Measurements from ENCODE around the gene HIPK3.

HIPK3 gene

DNA sequence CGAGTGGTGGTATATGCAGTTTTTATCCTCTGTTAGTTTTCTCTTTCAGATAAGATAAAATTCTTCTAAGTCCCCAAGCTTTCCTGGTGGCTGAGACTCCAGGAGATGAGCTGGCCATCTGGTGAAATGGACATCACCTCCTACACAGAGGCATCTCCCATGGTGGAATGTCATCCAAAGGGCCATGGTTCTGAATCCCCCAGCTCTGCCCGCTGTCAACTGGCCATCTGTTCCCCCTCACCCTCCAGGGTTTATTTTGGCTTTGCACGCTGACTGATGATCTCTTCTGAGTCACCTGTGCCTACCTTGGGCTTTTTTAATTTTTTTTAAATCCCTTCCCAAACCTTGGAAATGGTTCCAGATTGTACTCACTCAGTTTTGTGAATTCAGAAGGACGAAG lies 142.2 kb downstream of the HIPK3 start:
- FAIRE-seq (no peak), DNase-seq (ENCODE audit: insufficient read length, low spot score) (no peak)
- TF ChIP-seq POLR2AphosphoS5 (IDR thresholded peaks at IDR 0.05; ENCODE audit: low read depth, low read length) (no peak), POLR2A (IDR thresholded peaks at IDR 0.05; ENCODE audit: low read depth, low read length) (no peak), TAF1 (IDR thresholded peaks at IDR 0.05; ENCODE audit: low read depth, low read length) (no peak), PAX5 (IDR thresholded peaks at IDR 0.05; ENCODE audit: insufficient read depth, low read length, severe bottlenecking) (no peak), SPI1 (IDR thresholded peaks at IDR 0.05; ENCODE audit: low read depth, low read length) (no peak), POU2F2 (IDR thresholded peaks at IDR 0.05; ENCODE audit: low read depth, low read length) (no peak)

- TF ChIP-seq POU2F2 (IDR thresholded peaks at IDR 0.05; ENCODE audit: low read depth, low read length) (no peak), POLR2AphosphoS5 (IDR thresholded peaks at IDR 0.05; ENCODE audit: low read depth, low read length) (no peak), SPI1 (IDR thresholded peaks at IDR 0.05; ENCODE audit: low read depth, low read length) (no peak), POLR2A (IDR thresholded peaks at IDR 0.05; ENCODE audit: low read depth, low read length) (no peak), PAX5 (IDR thresholded peaks at IDR 0.05; ENCODE audit: insufficient read depth, low read length, severe bottlenecking) (no peak), TAF1 (IDR thresholded peaks at IDR 0.05; ENCODE audit: low read depth, low read length) (no peak)
- FAIRE-seq = peak; percentile 31
- DNase-seq (ENCODE audit: insufficient read length, low spot score) = no peak
Measured at GRCh38 chr11:33402066-33402465, 144.9 kb downstream of the HIPK3 start.

DNA sequence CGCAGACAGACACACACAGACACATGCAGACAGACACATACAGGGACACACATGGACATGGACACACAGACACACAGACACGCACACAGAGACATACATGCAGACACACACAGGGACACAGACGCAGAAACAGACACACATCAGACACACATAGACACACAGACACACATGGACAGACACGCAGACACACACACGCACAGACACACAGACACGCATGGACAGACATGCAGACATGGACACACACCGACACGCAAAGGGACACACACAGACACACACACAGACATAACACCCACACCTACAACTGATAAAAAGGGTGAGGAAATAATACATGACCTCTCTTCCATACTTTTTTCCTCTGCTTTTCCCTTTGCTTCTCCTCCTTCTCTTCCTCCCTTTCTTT lies 146.2 kb downstream of the HIPK3 start:
- TF ChIP-seq SPI1 (IDR thresholded peaks at IDR 0.05; ENCODE audit: low read depth, low read length) = no peak
- TF ChIP-seq POLR2AphosphoS5 (IDR thresholded peaks at IDR 0.05; ENCODE audit: low read depth, low read length) = no peak
- TF ChIP-seq POLR2A (IDR thresholded peaks at IDR 0.05; ENCODE audit: low read depth, low read length) = no peak
- TF ChIP-seq TAF1 (IDR thresholded peaks at IDR 0.05; ENCODE audit: low read depth, low read length) = no peak
- no peak for TF ChIP-seq PAX5 (IDR thresholded peaks at IDR 0.05; ENCODE audit: insufficient read depth, low read length, severe bottlenecking)
- no peak for TF ChIP-seq POU2F2 (IDR thresholded peaks at IDR 0.05; ENCODE audit: low read depth, low read length)
- no peak for DNase-seq (ENCODE audit: insufficient read length, low spot score)
- FAIRE-seq = no peak

DNA sequence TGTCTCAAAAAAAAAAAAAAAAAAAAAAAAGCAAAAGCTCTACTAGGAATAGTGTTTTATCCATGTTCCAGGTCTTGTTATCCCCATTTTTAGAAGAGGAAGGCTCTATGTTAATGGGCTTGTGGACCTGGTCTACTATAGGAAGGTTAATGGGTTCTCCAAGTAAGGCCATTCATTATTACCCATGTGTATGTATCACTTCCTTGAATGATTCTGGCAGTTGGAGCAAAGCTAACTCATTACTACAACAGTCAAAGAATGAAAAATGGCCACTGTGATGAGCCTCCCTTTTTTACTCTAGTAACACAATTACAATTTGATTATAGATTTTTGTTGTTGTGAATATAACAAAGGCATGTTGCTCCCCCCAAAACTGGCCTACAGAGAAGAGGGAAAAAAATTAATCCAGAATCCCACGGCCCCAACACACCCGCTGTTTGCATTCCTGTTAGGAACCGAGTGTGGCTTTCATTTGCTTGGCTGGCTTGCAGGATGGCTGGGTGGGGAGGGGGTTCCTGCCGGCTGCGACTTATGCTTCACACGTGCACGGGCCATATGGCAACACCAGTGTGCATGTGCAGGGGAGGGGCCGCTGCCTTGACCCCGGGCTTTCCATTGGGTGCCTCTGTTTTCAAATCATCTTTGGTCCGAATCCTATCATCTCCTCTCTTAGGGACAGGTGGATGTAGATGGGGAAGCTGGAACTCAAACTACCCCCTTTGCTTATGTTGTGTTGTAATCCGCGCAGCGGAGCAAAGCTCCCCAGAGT lies 148.8 kb downstream of the HIPK3 start:
- no peak for DNase-seq (ENCODE audit: insufficient read length, low spot score)
- TF ChIP-seq SPI1 (IDR thresholded peaks at IDR 0.05; ENCODE audit: low read depth, low read length) (no peak), POLR2A (IDR thresholded peaks at IDR 0.05; ENCODE audit: low read depth, low read length) (no peak), TAF1 (IDR thresholded peaks at IDR 0.05; ENCODE audit: low read depth, low read length) (no peak), POU2F2 (IDR thresholded peaks at IDR 0.05; ENCODE audit: low read depth, low read length) (no peak), PAX5 (IDR thresholded peaks at IDR 0.05; ENCODE audit: insufficient read depth, low read length, severe bottlenecking) (no peak), POLR2AphosphoS5 (IDR thresholded peaks at IDR 0.05; ENCODE audit: low read depth, low read length) (no peak)
- FAIRE-seq = no peak

Data from GM12891 (cell line).